Left kidney (tissue), 2 donors: ENCODE data around the gene KCNAB1. TPM values are rescaled to one million over a fixed set of nuclear protein-coding genes. Genes with fewer than 3 reads are reported as not detected.
"Not testable (repeated sequence)": the region's sequence is repeated elsewhere in the genome, so short reads cannot be mapped to it uniquely, and the experiment has no call there.

Source experiments
- DNase-seq: peaks from one replicate; pipeline ENCODE4 v3.0.0-alpha.2; 2013
- polyA plus RNA-seq: library from polyadenylated mRNA; unstranded; fragments of 120-200 nt; gene quantifications from one replicate; pipeline ENCODE4 v1.2.1, GENCODE V29; 2013; ENCODE audit not compliant: insufficient read length

The KCNAB1 gene
- polyA plus RNA-seq, 1 donor, result 3.4 TPM

DNA sequence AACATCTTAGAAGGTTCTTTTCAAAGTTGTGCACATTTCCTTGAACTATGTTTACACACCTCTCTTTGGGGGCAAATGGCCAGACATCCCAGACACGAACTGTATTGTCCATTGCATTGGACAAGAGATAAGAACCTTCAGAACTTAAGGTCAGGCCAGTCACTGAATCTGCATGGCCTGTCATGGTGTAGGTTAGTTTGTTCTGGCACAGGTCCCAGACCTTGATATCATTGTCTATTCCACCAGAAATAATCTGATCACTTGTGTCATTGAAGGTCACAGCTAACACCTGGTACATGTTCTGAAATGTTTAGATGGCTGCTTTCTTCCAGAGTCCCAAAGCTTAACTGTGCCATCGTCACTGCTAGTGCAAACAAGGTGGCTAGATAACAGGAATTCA lies 55.7 kb downstream of the KCNAB1 start:
- no peak for DNase-seq

GRCh38 chr3:156176629-156177210 lies 56.3 kb downstream of the KCNAB1 start:
- no peak for DNase-seq

DNA sequence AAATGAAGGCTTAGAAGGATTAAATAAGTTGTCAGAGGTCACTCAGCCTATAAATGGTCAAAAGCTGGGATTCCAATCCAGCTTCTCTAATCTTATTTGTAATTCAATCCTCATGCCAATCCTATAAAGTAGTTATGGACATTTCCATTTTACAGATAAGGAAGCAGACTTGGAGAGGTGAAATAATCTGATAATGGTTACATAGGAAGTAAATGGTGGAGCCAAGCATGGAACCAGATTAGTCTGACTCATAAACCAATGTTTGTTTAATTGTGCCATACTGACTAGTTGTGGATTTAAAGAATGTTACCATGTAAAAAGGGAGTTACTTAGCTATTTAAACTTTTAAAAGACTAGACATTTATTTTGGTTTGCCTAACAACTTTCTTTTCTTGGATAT lies 59.7 kb downstream of the KCNAB1 start:
- no peak for DNase-seq

GRCh38 chr3:156181509-156181908 lies 61.1 kb downstream of the KCNAB1 start:
- DNase-seq, result no peak

DNA sequence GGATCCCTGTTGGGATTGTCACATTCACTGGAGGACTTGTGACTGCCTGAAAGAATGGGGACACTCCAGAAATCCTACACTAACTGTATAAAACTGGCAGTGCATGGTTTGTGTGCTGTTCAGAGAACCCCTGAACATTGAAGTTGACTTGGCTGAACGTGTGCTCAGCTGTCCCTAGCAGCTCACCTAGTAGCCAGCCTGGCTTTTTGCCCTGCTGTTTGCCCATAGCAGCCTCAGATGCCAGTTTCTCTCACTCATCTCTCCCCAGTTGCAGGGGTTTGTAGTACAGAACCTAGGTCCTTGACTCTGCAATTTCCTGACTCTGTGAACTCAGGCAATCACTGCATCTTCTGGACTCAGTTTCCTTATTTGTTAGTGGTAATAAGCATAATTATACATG lies 63.0 kb downstream of the KCNAB1 start:
- no peak for DNase-seq

- no peak for DNase-seq
Measured at GRCh38 chr3:156184156-156184555, 63.8 kb downstream of the KCNAB1 start.

GRCh38 chr3:156187146-156187769 lies 66.9 kb downstream of the KCNAB1 start:
- DNase-seq, result no peak

DNA sequence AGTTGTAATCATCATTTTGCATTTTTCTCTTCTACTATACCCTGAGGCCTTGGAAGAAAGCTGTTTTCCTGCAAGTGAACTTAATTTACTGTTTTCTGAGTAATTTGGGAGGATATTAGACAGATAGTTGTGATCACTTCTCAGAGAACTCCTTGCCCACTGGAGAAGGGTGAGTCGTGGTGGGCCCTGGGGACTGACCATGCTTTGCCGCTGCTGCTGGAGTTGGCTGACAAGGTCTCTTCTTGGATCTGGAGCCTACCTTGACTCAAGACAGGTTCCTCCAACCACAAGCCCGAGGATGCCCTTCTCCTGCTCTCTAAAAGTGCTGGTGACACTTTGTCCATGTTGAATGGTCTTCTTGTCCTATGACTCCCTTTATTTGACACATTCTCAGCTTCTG lies 68.4 kb downstream of the KCNAB1 start:
- no peak for DNase-seq

- no peak for DNase-seq
Measured at GRCh38 chr3:156189927-156190326, 69.5 kb downstream of the KCNAB1 start.

DNA sequence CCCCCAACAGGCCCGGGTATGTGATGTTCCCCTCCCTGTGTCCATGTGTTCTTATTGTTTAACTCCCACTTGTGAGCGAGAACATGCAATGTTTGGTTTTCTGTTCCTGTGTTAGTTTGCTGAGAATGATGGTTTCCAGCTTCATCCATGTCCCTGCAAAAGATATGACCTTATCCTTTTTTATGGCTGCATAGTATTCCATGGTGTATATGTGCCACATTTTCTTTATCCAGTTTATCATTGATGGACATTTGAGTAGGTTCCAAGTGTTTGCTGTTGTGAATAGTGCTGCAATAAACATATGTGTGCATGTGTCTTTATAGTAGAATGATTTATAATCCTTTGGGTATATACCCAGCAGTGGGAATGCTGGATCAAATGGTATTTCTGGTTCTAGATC lies 74.6 kb downstream of the KCNAB1 start:
- not testable (repeated sequence) for DNase-seq

DNA sequence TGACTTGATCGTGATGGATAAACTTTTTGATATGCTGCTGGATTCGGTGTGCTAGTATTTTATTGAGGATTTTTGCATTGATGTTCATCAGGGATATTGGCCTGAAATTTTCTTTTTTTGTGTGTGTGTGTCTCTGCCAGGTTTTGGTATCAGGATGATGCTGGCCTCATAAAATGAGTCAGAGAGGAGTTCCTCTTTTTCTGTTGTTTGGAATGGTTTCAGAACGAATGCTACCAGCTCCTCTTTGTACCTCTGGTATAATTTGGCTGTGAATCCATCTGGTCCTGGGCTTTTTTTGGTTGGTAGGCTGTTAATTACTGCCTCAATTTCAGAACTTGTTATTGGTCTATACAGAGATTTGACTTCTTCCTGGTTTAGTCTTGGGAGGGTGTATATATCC lies 76.8 kb downstream of the KCNAB1 start:
- DNase-seq, result not testable (repeated sequence)

GRCh38 chr3:156201411-156202405 lies 81.3 kb downstream of the KCNAB1 start:
- no peak for DNase-seq

- no peak for DNase-seq
Measured at GRCh38 chr3:156206157-156206556, 85.8 kb downstream of the KCNAB1 start.

DNA sequence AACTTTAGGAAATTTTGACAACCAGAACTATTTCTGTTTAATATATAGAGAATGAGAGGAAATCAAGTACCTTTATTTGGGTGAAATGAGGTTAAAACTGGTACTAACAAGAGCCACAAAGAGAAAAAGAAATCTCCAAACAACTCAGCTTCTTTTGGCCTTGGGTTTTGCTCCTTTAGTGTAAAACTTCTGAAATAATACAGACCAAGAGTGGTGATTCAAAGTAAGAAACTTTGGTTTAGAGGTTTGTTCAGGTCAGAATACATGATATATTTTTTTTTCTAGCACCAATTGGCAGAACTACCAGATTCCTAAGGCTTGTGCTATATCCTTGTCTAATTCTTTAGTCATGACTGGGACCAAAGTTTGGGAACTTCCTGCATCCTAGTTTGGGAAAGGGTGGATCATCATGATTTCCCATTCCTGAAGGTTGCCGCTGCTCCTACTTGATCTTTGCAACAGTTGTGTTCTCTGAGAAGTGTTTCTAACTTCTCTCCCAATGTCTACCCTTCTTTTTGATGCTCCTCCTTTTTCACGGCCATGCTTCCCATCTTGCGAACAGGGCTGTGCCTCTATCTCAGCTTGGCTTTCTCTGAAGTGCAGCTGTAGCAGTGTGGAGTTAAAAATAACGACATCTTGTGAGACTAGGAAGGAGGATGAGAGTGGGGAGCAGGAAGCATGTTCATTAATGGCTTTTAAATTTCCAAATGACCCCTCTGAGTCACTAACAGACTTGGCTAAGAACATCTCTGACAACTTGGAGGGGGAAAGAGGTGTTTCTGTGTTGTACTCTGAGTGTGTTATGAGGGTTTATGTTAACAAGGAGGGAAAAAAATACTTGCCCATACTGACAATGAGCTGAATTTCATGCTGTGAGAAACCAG lies 87.7 kb downstream of the KCNAB1 start:
- DNase-seq, result no peak

- DNase-seq, result no peak
Measured at GRCh38 chr3:156209631-156210335, 89.4 kb downstream of the KCNAB1 start.

GRCh38 chr3:156211583-156211982 lies 91.2 kb downstream of the KCNAB1 start:
- DNase-seq, result no peak

DNA sequence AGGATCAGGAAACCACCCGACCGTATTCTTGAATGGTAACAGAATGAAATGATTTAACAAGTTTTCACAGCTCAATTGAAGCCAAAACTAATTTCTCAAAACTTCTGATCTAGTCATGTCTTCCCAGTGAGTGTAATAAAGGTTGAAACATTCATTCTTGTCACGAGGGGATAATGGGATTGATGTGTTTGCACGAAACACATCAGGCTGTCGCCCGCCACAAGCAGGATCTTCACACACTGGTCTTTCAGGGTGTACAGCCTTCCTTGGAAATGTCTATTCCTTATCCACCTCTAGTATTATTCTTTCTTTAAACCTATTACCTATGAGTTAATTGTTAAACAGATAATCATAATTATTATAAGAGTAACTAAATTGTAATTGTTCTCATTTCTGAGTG lies 94.3 kb downstream of the KCNAB1 start:
- no peak for DNase-seq

DNA sequence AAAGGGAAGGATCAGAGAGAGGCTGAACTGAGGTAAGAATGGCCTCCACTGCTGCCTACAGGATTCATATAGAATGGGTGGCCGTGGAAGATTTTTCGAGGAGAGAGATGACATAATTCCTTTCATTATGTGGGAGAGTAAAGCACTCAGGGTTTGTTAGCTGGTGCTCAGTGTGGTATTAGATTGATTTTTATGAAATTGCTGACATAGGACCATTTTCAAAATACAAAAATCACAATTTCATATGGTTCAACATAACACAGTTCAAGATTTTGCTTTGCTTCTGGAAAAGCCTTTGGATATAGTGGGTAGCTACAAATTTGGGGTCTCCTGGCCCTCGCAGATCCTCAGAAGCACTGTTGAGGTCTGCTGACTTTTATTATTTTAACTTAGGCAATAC lies 95.4 kb downstream of the KCNAB1 start:
- no peak for DNase-seq

- no peak for DNase-seq
Measured at GRCh38 chr3:156216216-156216615, 95.8 kb downstream of the KCNAB1 start.

GRCh38 chr3:156216852-156217251 lies 96.5 kb downstream of the KCNAB1 start:
- DNase-seq, result no peak

- no peak for DNase-seq
Measured at GRCh38 chr3:156217674-156218352, 97.4 kb downstream of the KCNAB1 start.
